SU-DHL-6 (cell line): Measurements from ENCODE around the gene TNIK.

ENCODE experiments used
- CTCF ChIP-seq: fragments of 200-600 bp; sonication (generic); IDR thresholded peaks from one replicate; pipeline ENCODE4 v1.5.1; 2017; ENCODE audit warnings: antibody characterized with exemption, mild to moderate bottlenecking, low read length, moderate library complexity; ENCODE audit not compliant: insufficient read depth, poor library complexity, severe bottlenecking
- EZH2phosphoT487 ChIP-seq: fragments of 200-600 bp; sonication (generic), shearing (Covaris generic); conservative IDR thresholded peaks from 2 replicates; pipeline ENCODE4 v1.6.1; 2018; ENCODE audit warnings: mild to moderate bottlenecking, antibody characterized with exemption, low read length, moderate library complexity, mixed read lengths

DNA sequence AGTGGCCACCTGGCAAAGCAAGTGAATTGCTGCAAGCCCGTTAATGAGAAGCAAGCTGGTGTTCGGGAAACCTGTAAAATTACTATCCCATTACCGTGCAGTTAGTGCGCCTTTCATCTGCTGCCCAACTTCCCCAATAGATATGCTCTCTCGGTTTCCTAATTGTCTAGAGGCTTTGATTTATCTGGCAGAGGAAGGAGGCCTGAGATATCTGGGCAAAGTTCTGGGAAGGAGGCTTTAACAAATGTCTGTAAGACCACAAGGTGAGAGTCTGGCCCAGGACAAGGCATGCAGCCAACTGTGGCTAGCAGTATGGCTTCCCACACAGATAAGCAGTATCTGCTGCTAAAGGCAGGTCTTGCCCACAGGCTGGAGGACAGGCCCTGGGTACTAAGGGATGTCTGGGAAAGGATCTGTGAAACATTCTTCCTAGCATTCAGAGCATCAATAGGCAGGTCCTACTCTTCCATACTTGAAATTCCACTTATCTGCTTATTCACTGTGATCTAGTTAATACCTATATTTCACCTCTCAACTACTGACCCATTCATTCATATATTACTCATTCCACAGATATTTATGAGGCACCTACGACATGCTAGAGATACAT is 303.7 kb downstream of the TNIK start:
- no peak for TF ChIP-seq EZH2phosphoT487
- TF ChIP-seq CTCF = no peak
